ENCODE measurements around the gene KLHDC3.

KLHDC3 gene

GRCh38 chr6:43013843-43014433 is at the start of gene KLHDC3, which contains the start of gene MEA1:
KLHDC3 (plus strand) TSS chr6:43014249; CDS start chr6:43017193, 2,944 bp downstream.
MEA1 (minus strand) TSS chr6:43013946; CDS start chr6:43013813, 133 bp downstream.
- H3K4me3 ChIP-seq (ENCODE audit: low read length): peak within 1 kb of the TSS; percentile 98
- no peak for TF ChIP-seq CTCF (IDR thresholded peaks at IDR 0.05; ENCODE audit: insufficient read depth, low read depth, low read length, missing control alignments)
- DNase-seq (ENCODE audit: low read depth): peak; percentile 100

GRCh38 chr6:42966571-42966970 is 47.5 kb upstream of the KLHDC3 start:
- TF ChIP-seq CTCF (IDR thresholded peaks at IDR 0.05; ENCODE audit: insufficient read depth, low read depth, low read length, missing control alignments): no peak
- H3K4me3 ChIP-seq (ENCODE audit: low read length): no peak overlapping the region
- no peak for DNase-seq (ENCODE audit: low read depth)

GRCh38 chr6:42967228-42967627 is 46.8 kb upstream of the KLHDC3 start:
- no peak for TF ChIP-seq CTCF (IDR thresholded peaks at IDR 0.05; ENCODE audit: insufficient read depth, low read depth, low read length, missing control alignments)
- no peak for DNase-seq (ENCODE audit: low read depth)
- no peak overlapping the region for H3K4me3 ChIP-seq (ENCODE audit: low read length)

GRCh38 chr6:42968126-42968701 is 45.8 kb upstream of the KLHDC3 start:
- TF ChIP-seq CTCF (IDR thresholded peaks at IDR 0.05; ENCODE audit: insufficient read depth, low read depth, low read length, missing control alignments): no peak
- no peak overlapping the region for H3K4me3 ChIP-seq (ENCODE audit: low read length)
- no peak for DNase-seq (ENCODE audit: low read depth)

- no peak overlapping the region for H3K4me3 ChIP-seq (ENCODE audit: low read length)
- no peak for DNase-seq (ENCODE audit: low read depth)
- no peak for TF ChIP-seq CTCF (IDR thresholded peaks at IDR 0.05; ENCODE audit: insufficient read depth, low read depth, low read length, missing control alignments)
Measured at GRCh38 chr6:42968783-42969182, 45.3 kb upstream of the KLHDC3 start.

GRCh38 chr6:42969431-42969830 is 44.6 kb upstream of the KLHDC3 start:
- H3K4me3 ChIP-seq (ENCODE audit: low read length): no peak overlapping the region
- DNase-seq (ENCODE audit: low read depth): no peak
- no peak for TF ChIP-seq CTCF (IDR thresholded peaks at IDR 0.05; ENCODE audit: insufficient read depth, low read depth, low read length, missing control alignments)

GRCh38 chr6:42969934-42970333 is 44.1 kb upstream of the KLHDC3 start:
- no peak for DNase-seq (ENCODE audit: low read depth)
- TF ChIP-seq CTCF (IDR thresholded peaks at IDR 0.05; ENCODE audit: insufficient read depth, low read depth, low read length, missing control alignments): no peak
- H3K4me3 ChIP-seq (ENCODE audit: low read length): no peak overlapping the region
